Measurements from ENCODE around the gene GRB10. TPM values are rescaled to one million over a fixed set of nuclear protein-coding genes. Genes with fewer than 3 reads are reported as not detected.

Gene GRB10
- total RNA-seq, 4 donors from 2014 or later, result 32.1 to 50.3 (median 38.1) TPM

- H3K27me3 ChIP-seq, result no peaks in the 10 kb centered on the region
- no peaks in the 10 kb centered on the region for H3K36me3 ChIP-seq
- H3K4me1 ChIP-seq, result no peaks in the 10 kb centered on the region
- H3K4me3 ChIP-seq, result no peak overlapping the region
- TF ChIP-seq CTCF (IDR thresholded peaks at IDR 0.05), result no peak
- no peak for TF ChIP-seq POLR2A (IDR thresholded peaks at IDR 0.05)
- DNase-seq, result no peak
- H3K9me3 ChIP-seq, result no peaks in the 10 kb centered on the region
- H3K27ac ChIP-seq, result no peak overlapping the region
Observed at GRCh38 chr7:50768485-50769474, 13.9 kb downstream of the GRB10 start.

DNA sequence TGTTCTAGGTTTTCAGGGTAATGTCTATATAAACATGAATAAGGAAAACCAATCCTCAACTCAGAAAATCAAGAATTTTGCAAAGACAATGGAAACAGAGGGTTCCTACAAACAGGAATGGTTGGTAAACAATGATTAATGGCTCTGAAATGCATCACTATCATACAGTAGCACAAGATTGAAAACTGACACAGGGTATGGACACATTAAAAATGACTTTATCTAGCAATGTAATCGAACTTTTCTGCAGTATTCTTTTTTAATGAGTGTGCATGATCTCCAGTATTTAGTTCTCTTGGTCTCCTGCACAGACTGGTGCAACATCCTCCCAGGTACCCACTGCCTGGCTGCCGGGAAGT lies 15.9 kb downstream of the GRB10 start:
- Histone ChIP-seq H3K27me3 (no peaks in the 10 kb centered on the region), H3K27ac (no peak overlapping the region), H3K4me1 (no peaks in the 10 kb centered on the region), H3K9me3 (no peaks in the 10 kb centered on the region), H3K4me3 (no peak overlapping the region), H3K36me3 (no peaks in the 10 kb centered on the region)
- TF ChIP-seq POLR2A (IDR thresholded peaks at IDR 0.05), result no peak
- TF ChIP-seq CTCF (IDR thresholded peaks at IDR 0.05), result no peak
- DNase-seq, result no peak

DNA sequence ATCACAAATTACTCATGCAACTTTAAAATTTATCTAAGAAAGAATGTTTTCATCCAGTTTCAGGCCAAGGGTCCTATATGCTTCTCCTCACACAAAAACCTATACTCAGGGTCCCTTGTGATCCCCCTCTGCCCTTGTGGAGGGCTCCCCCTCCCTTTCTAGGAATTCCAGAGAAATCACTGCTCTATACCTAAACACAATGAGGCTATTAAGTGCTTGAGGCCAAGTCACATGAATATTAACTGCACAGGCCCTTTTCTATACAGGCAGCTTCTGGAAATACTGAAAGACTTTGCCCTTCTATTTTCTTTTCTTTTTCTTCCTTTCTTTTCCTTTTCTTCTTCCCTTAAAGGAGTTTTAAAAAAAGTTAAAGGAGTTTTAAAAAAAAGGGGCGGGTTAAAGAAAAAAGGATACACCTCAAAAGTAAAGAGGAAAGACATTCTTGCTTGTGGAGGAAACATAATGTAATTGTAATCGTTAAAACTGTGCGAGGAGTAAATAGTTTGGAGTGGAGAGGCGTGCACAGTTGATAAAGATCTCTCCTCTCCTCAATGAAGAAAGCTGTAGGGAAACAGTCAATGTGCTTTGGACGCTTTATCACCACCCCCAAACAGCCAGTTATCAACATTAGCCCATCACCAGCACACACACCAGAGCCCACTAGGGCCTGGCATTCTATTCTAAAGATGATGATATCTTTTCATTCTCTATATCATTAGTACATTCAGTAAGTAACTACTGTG lies 16.4 kb downstream of the GRB10 start:
- Histone ChIP-seq H3K27me3 (no peaks in the 10 kb centered on the region), H3K4me3 (no peak overlapping the region), H3K36me3 (no peaks in the 10 kb centered on the region), H3K9me3 (no peaks in the 10 kb centered on the region), H3K27ac (no peak overlapping the region), H3K4me1 (no peaks in the 10 kb centered on the region)
- no peak for TF ChIP-seq CTCF (IDR thresholded peaks at IDR 0.05)
- no peak for TF ChIP-seq POLR2A (IDR thresholded peaks at IDR 0.05)
- DNase-seq, result no peak

GRCh38 chr7:50762337-50762736 lies 20.4 kb downstream of the GRB10 start:
- no peak overlapping the region for H3K4me3 ChIP-seq
- TF ChIP-seq POLR2A (IDR thresholded peaks at IDR 0.05), result no peak
- no peak for TF ChIP-seq CTCF (IDR thresholded peaks at IDR 0.05)
- peaks cover 0 to 4% (median 0%) of the 10 kb centered on the region in 4 donors for H3K4me1 ChIP-seq
- DNase-seq, result no peak
- H3K9me3 ChIP-seq, result no peaks in the 10 kb centered on the region
- no peak overlapping the region for H3K27ac ChIP-seq
- no peaks in the 10 kb centered on the region for H3K36me3 ChIP-seq
- H3K27me3 ChIP-seq, result no peaks in the 10 kb centered on the region

DNA sequence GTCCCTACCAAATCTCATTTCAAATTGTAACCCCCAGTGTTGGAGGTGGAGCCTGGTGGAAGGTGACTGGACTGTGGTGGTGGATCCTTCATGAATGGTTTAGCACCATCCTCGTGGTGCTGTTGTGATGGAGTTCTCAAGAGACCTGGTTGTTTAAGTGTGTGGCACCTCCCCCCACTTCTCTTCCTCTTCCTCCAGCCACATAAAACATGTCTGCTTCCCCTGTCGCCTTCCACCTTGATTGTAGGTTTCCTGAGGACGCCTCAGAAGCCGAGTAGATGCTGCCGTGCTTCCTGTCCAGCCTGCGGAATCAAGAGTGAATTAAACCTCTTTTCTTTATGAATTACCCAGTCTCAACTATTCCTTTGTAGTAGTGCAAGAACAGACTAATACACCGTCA lies 21.0 kb downstream of the GRB10 start:
- Histone ChIP-seq H3K4me1 (peaks cover 0 to 4% (median 0%) of the 10 kb centered on the region in 4 donors), H3K27me3 (no peaks in the 10 kb centered on the region), H3K27ac (no peak overlapping the region), H3K4me3 (no peak overlapping the region), H3K36me3 (no peaks in the 10 kb centered on the region), H3K9me3 (no peaks in the 10 kb centered on the region)
- TF ChIP-seq CTCF (IDR thresholded peaks at IDR 0.05), result no peak
- no peak for TF ChIP-seq POLR2A (IDR thresholded peaks at IDR 0.05)
- no peak for DNase-seq

Measured in Peyer's patch (tissue), 4 donors.